Omental fat pad (tissue), 4 donors: Measurements from ENCODE around the gene CGB2. TPM values are rescaled to one million over a fixed set of nuclear protein-coding genes. Genes with fewer than 3 reads are reported as not detected.
A peak's percentile ranks its signal among the peaks of the same experiment; 100 is the strongest.

Source experiments
- ATAC-seq: fragments of 150-250 bp; one replicate; pipeline ENCODE4 v1.9.1; 2016; ENCODE audit warnings: mild to moderate bottlenecking, moderate library complexity; ENCODE audit not compliant: low FRiP score
- DNase-seq: peaks from one replicate; pipeline ENCODE4 v3.0.0-alpha.2; 2019; ENCODE audit warnings: low spot score
- total RNA-seq, 4 donors: library from RNA; depleted of rRNA; stranded (reverse); fragments of >200 nt; gene quantifications; one replicate each; pipeline ENCODE4 v1.1.0, GENCODE V29; 2016
- TF ChIP-seq, protein P1 (sequence below), 3 donors: fragments of 450-650 bp; IDR thresholded peaks; one replicate each; pipeline ENCODE4 v1.5.1; 2016 to 2017; ENCODE audit warnings: antibody characterized with exemption in 3 of 3, mild to moderate bottlenecking in 3 of 3, moderate library complexity in 2 of 3

Gene CGB2
- total RNA-seq, 4 donors from 2014 or later: not detected

DNA sequence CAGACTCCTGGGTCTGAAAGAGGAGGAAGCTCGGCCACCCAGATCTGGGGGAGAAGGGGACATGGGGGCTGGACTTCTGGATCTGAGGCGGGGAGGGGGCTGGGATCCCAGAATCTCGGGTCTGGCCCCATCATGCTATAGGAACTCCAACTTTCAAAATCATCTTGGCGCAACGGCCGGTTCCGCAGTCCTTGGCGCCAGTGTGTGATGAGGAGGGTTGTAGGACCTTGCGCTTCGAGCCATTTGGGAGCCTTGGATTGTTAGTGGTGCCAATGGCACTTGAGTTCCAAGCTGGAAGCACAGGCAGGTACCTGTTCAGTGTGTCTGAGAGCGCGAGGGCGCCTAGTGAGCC lies 37.7 kb upstream of the CGB2 start:
- ATAC-seq: no peak
- DNase-seq: no peak
- TF ChIP-seq, protein P1, sequence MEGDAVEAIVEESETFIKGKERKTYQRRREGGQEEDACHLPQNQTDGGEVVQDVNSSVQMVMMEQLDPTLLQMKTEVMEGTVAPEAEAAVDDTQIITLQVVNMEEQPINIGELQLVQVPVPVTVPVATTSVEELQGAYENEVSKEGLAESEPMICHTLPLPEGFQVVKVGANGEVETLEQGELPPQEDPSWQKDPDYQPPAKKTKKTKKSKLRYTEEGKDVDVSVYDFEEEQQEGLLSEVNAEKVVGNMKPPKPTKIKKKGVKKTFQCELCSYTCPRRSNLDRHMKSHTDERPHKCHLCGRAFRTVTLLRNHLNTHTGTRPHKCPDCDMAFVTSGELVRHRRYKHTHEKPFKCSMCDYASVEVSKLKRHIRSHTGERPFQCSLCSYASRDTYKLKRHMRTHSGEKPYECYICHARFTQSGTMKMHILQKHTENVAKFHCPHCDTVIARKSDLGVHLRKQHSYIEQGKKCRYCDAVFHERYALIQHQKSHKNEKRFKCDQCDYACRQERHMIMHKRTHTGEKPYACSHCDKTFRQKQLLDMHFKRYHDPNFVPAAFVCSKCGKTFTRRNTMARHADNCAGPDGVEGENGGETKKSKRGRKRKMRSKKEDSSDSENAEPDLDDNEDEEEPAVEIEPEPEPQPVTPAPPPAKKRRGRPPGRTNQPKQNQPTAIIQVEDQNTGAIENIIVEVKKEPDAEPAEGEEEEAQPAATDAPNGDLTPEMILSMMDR (IDR thresholded peaks at IDR 0.05): no peak

GRCh38 chr19:48997972-48998371 lies 33.7 kb upstream of the CGB2 start:
- ATAC-seq (no peak), DNase-seq (no peak)
- TF ChIP-seq, protein P1 (IDR thresholded peaks at IDR 0.05): no peak

DNA sequence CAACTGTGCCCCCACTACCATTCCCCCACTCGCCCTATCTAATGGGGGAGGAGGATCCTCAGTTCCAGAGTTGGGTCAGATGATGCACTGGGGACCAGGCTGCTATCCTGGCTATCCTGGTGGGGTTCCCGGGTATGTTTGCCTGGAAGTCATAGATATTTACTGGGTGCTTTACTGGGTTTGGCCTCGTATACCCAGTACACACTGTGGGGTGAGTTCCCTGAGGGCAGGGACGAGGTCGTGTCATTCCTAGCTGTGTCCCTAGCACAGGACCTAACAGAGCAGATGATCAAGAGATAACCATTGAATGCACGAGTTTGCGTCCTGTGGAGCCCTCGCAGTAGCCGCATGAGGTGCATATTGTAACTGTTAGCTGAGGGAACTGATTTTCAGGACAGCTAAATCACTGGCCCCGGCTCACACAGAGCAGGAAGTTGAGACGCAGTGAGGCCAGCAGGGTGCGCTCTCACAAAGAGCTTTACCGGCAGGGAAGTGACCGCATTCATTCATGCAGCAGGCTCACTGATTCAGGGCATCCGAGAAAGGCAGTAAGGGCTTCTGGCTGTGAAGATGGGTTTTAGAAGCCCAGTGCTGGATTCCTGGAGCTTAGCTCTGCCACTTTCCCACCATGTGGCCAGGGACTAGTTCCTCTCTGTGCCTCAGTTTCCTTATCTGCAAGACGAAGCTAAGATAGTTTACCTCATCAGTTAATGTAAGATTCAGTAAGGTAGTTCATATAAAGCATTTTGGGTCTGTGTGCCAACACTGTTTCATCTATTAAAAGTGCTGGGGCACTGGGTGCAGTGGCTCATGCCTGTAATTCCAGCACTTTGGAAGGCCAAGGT lies 32.0 kb upstream of the CGB2 start:
- ATAC-seq (no peak), DNase-seq (no peak)
- TF ChIP-seq, protein P1 (IDR thresholded peaks at IDR 0.05): no peak

- TF ChIP-seq, protein P1 (IDR thresholded peaks at IDR 0.05): no peak
- no peak for ATAC-seq
- no peak for DNase-seq
Measured at GRCh38 chr19:49004133-49004532, 27.6 kb upstream of the CGB2 start.

DNA sequence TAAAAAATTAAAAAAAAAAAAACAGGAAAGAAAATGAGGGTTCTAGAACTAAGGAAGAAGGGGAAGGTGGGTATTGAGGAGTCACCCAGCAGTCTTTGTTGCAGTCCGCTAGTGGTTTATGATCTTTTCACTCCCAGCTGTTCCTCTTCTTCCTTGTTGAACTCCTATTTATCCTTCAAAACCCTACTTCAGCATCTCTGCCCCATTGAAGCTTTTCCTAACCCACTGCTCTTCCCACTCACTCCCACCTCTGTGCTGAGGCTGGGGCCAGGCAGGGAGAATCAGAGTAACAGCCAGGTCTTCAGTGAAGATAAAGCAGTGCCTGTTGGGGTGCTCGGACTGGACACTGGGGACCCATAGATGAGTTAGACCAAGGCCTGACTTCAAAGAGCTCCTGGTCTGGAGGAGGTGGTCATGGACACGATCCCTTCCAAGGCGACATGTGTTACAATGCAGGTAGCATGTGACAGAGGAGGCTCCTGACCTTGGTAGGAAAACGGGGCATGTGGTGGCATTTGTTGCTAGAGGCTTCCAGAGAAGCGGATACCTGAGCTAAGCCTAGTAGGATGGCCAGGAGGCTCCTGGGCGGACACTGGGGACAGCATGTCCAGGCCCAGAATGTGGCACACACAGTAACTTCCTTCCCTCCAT lies 26.6 kb upstream of the CGB2 start:
- ATAC-seq: no peak
- DNase-seq: no peak
- TF ChIP-seq, protein P1 (IDR thresholded peaks at IDR 0.05): no peak

- TF ChIP-seq, protein P1 (IDR thresholded peaks at IDR 0.05): no peak
- peak; percentile 6 for ATAC-seq
- DNase-seq: no peak
Measured at GRCh38 chr19:49006905-49007304, 24.8 kb upstream of the CGB2 start.

DNA sequence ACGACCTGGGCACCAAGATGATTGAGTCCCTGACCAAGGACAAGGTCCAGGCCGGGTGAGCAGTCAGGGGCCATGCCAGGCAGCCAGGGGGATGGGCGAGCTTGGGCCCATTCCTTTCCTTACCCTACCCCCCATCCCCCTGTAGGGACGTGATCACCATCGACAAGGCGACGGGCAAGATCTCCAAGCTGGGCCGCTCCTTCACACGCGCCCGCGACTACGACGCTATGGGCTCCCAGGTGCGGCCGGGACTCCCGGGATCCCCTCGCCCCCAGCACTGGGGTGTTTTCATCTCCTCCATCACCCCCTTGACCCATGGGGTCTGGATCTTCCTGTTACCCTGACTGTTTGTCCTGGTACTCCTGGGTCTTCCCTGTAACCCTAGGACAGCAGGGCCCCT lies 21.9 kb upstream of the CGB2 start:
- TF ChIP-seq, protein P1 (IDR thresholded peaks at IDR 0.05): no peak
- DNase-seq (no peak), ATAC-seq (no peak)
